KMS-11 (cell line): ENCODE measurements around the gene RTL10.

ENCODE experiments used
- H2AFZ ChIP-seq: fragments of 200-600 bp; sonication (generic); 2 replicates; pipeline ENCODE4 v1.6.1; 2016; ENCODE audit warnings: antibody characterized with exemption, mixed run types, low read depth
- H3K27ac ChIP-seq: fragments of 200-600 bp; sonication (generic); 2 replicates; pipeline ENCODE4 v1.6.1; 2016; ENCODE audit warnings: mild to moderate bottlenecking, mixed run types
- H3K27me3 ChIP-seq: fragments of 200-600 bp; sonication (generic); 2 replicates; pipeline ENCODE4 v1.6.1; 2017; ENCODE audit warnings: mild to moderate bottlenecking, low read depth, mixed run types, moderate library complexity; ENCODE audit not compliant: insufficient read depth
- H3K36me3 ChIP-seq: fragments of 200-600 bp; sonication (generic); 2 replicates; pipeline ENCODE4 v1.6.1; 2017; ENCODE audit warnings: mild to moderate bottlenecking, mixed run types; ENCODE audit not compliant: insufficient read depth
- H3K4me1 ChIP-seq: fragments of 200-600 bp; sonication (generic); 2 replicates; pipeline ENCODE4 v1.6.1; 2016; ENCODE audit warnings: mild to moderate bottlenecking, low read depth, mixed run types; ENCODE audit not compliant: poor library complexity, severe bottlenecking
- H3K4me2 ChIP-seq: fragments of 200-600 bp; sonication (generic); 2 replicates; pipeline ENCODE4 v1.7.0; 2016; ENCODE audit warnings: mild to moderate bottlenecking, mixed run types
- H3K4me3 ChIP-seq: fragments of 200-600 bp; sonication (generic); IDR thresholded peaks from 2 replicates; pipeline ENCODE4 v1.6.1; 2017; ENCODE audit warnings: low read depth, low read length, mixed read lengths; ENCODE audit not compliant: insufficient read depth
- H3K79me2 ChIP-seq: fragments of 200-600 bp; sonication (generic); 2 replicates; pipeline ENCODE4 v1.6.1; 2016; ENCODE audit warnings: low read depth, mixed run types; ENCODE audit not compliant: insufficient read depth
- H3K9ac ChIP-seq: fragments of 200-600 bp; sonication (generic); 2 replicates; pipeline ENCODE4 v1.6.1; 2016; ENCODE audit warnings: mild to moderate bottlenecking, mixed run types
- H4K20me1 ChIP-seq: fragments of 200-600 bp; sonication (generic); 2 replicates; pipeline ENCODE4 v1.6.1; 2016; ENCODE audit warnings: mild to moderate bottlenecking, mixed run types; ENCODE audit not compliant: insufficient read depth
- TF ChIP-seq, protein P1 (sequence below): fragments of 200-600 bp; sonication (generic); conservative IDR thresholded peaks from 2 replicates; pipeline ENCODE4 v1.6.1; 2017; ENCODE audit warnings: low read depth, mild to moderate bottlenecking, antibody characterized with exemption, low read length, moderate library complexity, mixed read lengths

Gene RTL10

DNA sequence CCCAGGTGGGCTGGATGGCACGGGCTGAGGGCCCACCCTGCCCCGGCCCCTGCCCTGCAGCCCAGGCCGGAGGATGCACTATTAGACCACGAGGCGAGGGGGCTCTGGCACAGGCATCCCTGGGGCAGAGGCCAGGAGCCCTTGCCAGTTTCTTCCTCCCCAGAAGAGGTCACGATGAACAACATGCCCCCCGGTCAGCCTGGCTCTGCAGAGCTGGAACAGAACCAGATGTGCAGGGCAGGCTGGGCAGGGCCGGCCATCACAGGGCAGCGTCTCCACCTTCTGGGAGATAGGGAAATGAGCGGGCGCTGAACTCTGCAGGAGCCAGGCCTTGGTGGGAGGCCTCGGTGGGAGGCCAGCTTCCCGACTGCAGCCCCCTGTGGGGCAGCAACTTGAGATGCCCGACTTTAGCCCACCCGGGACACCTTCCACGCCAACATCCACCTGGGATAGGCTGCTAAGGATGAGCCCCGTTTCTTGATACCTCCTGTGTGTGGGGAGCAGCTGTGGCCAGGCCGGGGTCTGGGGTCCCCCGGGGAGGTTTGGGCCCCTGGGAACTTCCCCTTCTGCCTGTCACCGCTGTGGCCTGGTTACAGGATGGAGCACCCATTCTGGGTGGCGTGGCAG lies 21.8 kb upstream of the RTL10 start:
- TF ChIP-seq, protein P1, sequence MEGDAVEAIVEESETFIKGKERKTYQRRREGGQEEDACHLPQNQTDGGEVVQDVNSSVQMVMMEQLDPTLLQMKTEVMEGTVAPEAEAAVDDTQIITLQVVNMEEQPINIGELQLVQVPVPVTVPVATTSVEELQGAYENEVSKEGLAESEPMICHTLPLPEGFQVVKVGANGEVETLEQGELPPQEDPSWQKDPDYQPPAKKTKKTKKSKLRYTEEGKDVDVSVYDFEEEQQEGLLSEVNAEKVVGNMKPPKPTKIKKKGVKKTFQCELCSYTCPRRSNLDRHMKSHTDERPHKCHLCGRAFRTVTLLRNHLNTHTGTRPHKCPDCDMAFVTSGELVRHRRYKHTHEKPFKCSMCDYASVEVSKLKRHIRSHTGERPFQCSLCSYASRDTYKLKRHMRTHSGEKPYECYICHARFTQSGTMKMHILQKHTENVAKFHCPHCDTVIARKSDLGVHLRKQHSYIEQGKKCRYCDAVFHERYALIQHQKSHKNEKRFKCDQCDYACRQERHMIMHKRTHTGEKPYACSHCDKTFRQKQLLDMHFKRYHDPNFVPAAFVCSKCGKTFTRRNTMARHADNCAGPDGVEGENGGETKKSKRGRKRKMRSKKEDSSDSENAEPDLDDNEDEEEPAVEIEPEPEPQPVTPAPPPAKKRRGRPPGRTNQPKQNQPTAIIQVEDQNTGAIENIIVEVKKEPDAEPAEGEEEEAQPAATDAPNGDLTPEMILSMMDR: no peak
- Histone ChIP-seq H3K4me3 (no peak overlapping the region), H3K4me1 (no peaks in the 10 kb centered on the region), H3K79me2 (no peaks in the 10 kb centered on the region), H3K36me3 (no peaks in the 10 kb centered on the region), H3K27me3 (no peaks in the 10 kb centered on the region), H3K4me2 (no peak overlapping the region), H3K9ac (no peak overlapping the region), H2AFZ (no peak overlapping the region), H4K20me1 (no peaks in the 10 kb centered on the region), H3K27ac (no peak overlapping the region)

DNA sequence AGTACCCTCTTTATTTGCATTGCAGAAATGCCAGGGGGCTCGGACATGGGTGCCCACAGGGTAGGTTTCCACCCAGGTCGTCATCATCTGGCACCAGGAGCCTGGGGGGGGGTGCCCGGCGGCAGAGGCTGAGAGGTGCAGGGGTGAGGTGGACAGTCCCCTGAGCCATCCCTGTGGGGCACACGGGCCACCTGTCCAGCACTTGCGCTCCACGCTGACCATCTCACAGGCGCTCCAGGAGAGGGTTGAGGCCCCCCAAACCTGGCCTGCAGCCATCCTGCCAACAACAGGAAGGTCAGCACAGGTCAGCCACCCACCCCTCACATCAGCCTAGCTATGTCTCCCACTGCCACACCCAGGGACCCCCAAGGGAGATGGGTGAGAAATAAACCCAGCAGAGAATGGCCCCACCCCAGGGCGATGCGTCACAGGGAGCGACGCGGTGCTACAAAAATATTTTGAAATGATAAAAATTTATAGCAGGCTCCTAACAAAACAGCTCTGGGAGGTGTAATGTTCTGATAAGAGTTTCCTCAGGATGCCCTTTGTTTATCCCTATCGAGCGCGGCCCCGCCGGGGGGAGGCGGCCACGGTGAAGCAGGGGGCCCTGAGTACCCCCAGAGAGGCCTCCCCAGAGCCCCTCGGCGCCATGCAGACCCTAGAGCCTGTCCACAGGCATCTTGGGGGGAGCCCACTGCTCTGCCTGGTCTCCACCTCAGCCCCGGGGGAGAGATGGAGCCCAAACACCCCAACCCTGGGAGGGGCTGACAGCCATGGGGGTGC lies 21.0 kb upstream of the RTL10 start:
- no peaks in the 10 kb centered on the region for H3K79me2 ChIP-seq
- H3K27me3 ChIP-seq: no peaks in the 10 kb centered on the region
- H3K27ac ChIP-seq: no peak overlapping the region
- TF ChIP-seq, protein P1: no peak
- H3K4me3 ChIP-seq: no peak overlapping the region
- no peak overlapping the region for H2AFZ ChIP-seq
- H3K4me1 ChIP-seq: no peaks in the 10 kb centered on the region
- no peaks in the 10 kb centered on the region for H3K36me3 ChIP-seq
- no peak overlapping the region for H3K9ac ChIP-seq
- no peak overlapping the region for H3K4me2 ChIP-seq
- H4K20me1 ChIP-seq: no peaks in the 10 kb centered on the region

DNA sequence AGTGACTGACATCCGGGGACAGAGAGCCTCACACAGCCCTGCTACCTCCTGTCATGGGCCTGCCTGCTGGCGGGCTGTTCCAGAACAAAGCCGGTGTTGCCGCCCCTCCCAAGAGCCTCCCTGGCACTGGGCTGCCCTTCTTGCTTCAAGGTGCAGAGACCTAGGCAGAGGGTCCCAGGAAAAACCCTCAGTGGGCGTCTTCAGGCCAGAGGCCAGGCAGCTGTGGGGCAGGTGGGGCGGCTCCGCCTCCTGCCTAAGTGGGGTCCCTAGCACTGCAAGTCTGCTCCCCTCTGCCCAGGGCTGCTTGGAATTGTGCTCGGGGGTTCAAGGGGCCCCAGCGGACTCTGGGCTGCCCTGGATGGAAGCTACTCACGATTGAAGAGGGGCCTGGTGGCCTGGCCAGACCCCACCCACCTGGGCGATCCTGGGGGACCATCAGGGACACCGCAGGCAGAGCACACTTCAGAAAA lies 20.4 kb upstream of the RTL10 start:
- H3K9ac ChIP-seq: no peak overlapping the region
- H3K4me2 ChIP-seq: no peak overlapping the region
- H3K4me1 ChIP-seq: no peaks in the 10 kb centered on the region
- TF ChIP-seq, protein P1: no peak
- no peak overlapping the region for H3K27ac ChIP-seq
- no peaks in the 10 kb centered on the region for H3K27me3 ChIP-seq
- H2AFZ ChIP-seq: no peak overlapping the region
- H3K79me2 ChIP-seq: no peaks in the 10 kb centered on the region
- H3K4me3 ChIP-seq: no peak overlapping the region
- H3K36me3 ChIP-seq: no peaks in the 10 kb centered on the region
- H4K20me1 ChIP-seq: no peaks in the 10 kb centered on the region

DNA sequence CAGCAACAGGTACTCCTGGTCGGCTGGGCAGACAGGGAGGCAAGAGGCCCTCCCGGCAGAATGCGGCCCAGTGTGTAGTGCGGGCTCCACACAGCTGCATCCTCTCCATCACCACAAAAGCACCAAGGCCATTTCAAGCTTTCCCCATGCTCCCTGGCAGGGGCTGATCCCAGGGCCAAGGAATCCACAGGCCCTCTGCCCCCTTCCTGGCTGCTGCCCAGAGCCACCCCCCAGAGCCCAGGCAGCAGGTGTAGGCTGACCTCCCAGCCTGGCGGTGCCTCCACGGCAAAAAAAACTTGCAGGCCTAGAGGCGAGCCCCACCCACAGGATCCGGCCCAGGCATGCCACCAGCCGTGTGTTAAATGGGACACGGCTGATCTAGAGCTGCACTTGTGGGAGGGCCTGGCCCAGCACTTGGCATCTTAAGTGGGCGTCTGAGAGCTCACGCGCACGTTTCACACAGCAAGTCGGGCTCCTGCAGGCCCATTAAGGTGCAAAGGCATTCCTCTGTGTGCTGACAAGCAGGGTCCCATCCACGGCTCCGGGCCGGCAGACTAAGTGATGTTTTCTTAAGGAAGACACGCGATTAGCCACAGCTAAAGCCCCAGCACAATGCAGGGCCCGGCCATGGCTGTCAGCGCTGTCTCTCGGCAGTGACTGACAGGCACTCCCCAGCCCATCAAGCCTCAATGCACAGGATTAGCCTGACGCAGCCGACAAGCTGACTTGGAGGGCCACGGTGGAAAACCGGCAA lies 19.8 kb upstream of the RTL10 start:
- H3K4me2 ChIP-seq: no peak overlapping the region
- no peaks in the 10 kb centered on the region for H3K27me3 ChIP-seq
- H2AFZ ChIP-seq: no peak overlapping the region
- no peaks in the 10 kb centered on the region for H4K20me1 ChIP-seq
- H3K4me3 ChIP-seq: no peak overlapping the region
- no peaks in the 10 kb centered on the region for H3K36me3 ChIP-seq
- no peaks in the 10 kb centered on the region for H3K4me1 ChIP-seq
- no peak overlapping the region for H3K27ac ChIP-seq
- TF ChIP-seq, protein P1: no peak
- no peak overlapping the region for H3K9ac ChIP-seq
- H3K79me2 ChIP-seq: no peaks in the 10 kb centered on the region
